Thyroid gland (tissue), 4 donors: Measurements from ENCODE around the gene ITGA11. TPM values are rescaled to one million over a fixed set of nuclear protein-coding genes. Genes with fewer than 3 reads are reported as not detected.

ENCODE experiments used
- DNase-seq, 2 donors: peaks; one replicate each; pipeline ENCODE4 v3.0.0-alpha.2; 2019
- H3K27ac ChIP-seq, 3 donors: fragments of 200-600 bp; sonication (generic); 1 replicate in 2 of 3; 2 replicates in 1 of 3; pipeline ENCODE4 v1.5.1; 2016 to 2019; ENCODE audit warnings: mild to moderate bottlenecking in 1 of 3, moderate library complexity in 1 of 3
- H3K27me3 ChIP-seq: fragments of 200-600 bp; sonication (generic); one replicate; pipeline ENCODE4 v1.5.1; 2019
- H3K36me3 ChIP-seq, 2 donors: fragments of 200-600 bp; sonication (generic); one replicate each; pipeline ENCODE4 v1.5.1; 2016 to 2019
- H3K4me1 ChIP-seq, 2 donors: fragments of 200-600 bp; sonication (generic); one replicate each; pipeline ENCODE4 v1.5.1; 2017 to 2019
- H3K4me3 ChIP-seq, 3 donors: fragments of 200-600 bp; sonication (generic); replicated peaks in 1 of 3; 1 replicate in 2 of 3; 2 replicates in 1 of 3; pipeline ENCODE4 v1.5.1; 2016; ENCODE audit warnings: mild to moderate bottlenecking in 1 of 3
- H3K9me3 ChIP-seq: fragments of 200-600 bp; sonication (generic); one replicate; pipeline ENCODE4 v1.5.1; 2017
- CTCF ChIP-seq, 6 experiments: fragments of 200-600 bp in 3 of 6; fragments of 450-650 bp in 3 of 6; sonication (generic) in 3 of 6; IDR thresholded peaks; one replicate each; pipeline ENCODE4 v1.5.1; 2016 to 2019; ENCODE audit warnings: antibody characterized with exemption in 6 of 6, mild to moderate bottlenecking in 2 of 6, inconsistent platforms in 1 of 6, moderate library complexity in 1 of 6
- POLR2A ChIP-seq, 2 donors: fragments of 450-650 bp; IDR thresholded peaks; one replicate each; pipeline ENCODE4 v1.6.1; 2017; ENCODE audit warnings: antibody characterized with exemption in 2 of 2, mild to moderate bottlenecking in 2 of 2, moderate library complexity in 1 of 2
- WGBS, 2 donors: methylation state at CpG; one replicate each; pipeline ENCODE4 v1.1.5; 2017; 5-methylcytosine and 5-hydroxymethylcytosine counted together
- intact Hi-C: fragments of 100-400 bp; cut with DNase I; formaldehyde crosslinking; loops from one replicate; pipeline ENCODE4 v1.15.1; 2023
- total RNA-seq, 4 donors: library from RNA; depleted of rRNA; stranded (reverse); fragments of >200 nt; gene quantifications; one replicate each; pipeline ENCODE4 v1.2.3, GENCODE V29; 2016

ITGA11 gene
- total RNA-seq, 4 donors from 2014 or later, result 3.0 to 6.1 (median 4.3) TPM

- 32 to 53% methylated on average over 2 of the region's 2 CpGs for WGBS, 2 donors
- no peak for TF ChIP-seq CTCF (IDR thresholded peaks at IDR 0.05)
- no peak for TF ChIP-seq POLR2A (IDR thresholded peaks at IDR 0.05)
- Histone ChIP-seq H3K27ac (no peak overlapping the region), H3K27me3 (no peaks in the 10 kb centered on the region), H3K4me3 (no peak overlapping the region), H3K36me3 (no peaks in the 10 kb centered on the region), H3K9me3 (no peaks in the 10 kb centered on the region), H3K4me1 (no peaks in the 10 kb centered on the region)
- intact Hi-C loops, result no loop called here
- DNase-seq, result no peak
These were observed 167.7 kb downstream of the ITGA11 start for GRCh38 chr15:68264282-68264681.

- H3K9me3 ChIP-seq, result no peaks in the 10 kb centered on the region
- no peak overlapping the region for H3K4me3 ChIP-seq
- WGBS, 2 donors, result 56% methylated on average over 5 of the region's 5 CpGs
- TF ChIP-seq CTCF (IDR thresholded peaks at IDR 0.05), result no peak
- no peak for TF ChIP-seq POLR2A (IDR thresholded peaks at IDR 0.05)
- intact Hi-C loops, result no loop called here
- H3K4me1 ChIP-seq, result no peaks in the 10 kb centered on the region
- no peak for DNase-seq
- H3K27me3 ChIP-seq, result no peaks in the 10 kb centered on the region
- no peaks in the 10 kb centered on the region for H3K36me3 ChIP-seq
- H3K27ac ChIP-seq, result no peak overlapping the region
These were observed 169.2 kb downstream of the ITGA11 start for GRCh38 chr15:68262514-68263356.

GRCh38 chr15:68261980-68262379 lies 170.0 kb downstream of the ITGA11 start:
- no peak for DNase-seq
- Histone ChIP-seq H3K4me1 (peaks cover 0 to 4% of the 10 kb centered on the region in 2 donors), H3K4me3 (no peak overlapping the region), H3K36me3 (no peaks in the 10 kb centered on the region), H3K27me3 (no peaks in the 10 kb centered on the region), H3K27ac (no peak overlapping the region), H3K9me3 (no peaks in the 10 kb centered on the region)
- TF ChIP-seq POLR2A (IDR thresholded peaks at IDR 0.05), result no peak
- no peak for TF ChIP-seq CTCF (IDR thresholded peaks at IDR 0.05)
- intact Hi-C loops, result no loop called here
- 97 to 98% methylated on average over 3 of the region's 3 CpGs for WGBS, 2 donors

- TF ChIP-seq POLR2A (IDR thresholded peaks at IDR 0.05), result no peak
- no peak for TF ChIP-seq CTCF (IDR thresholded peaks at IDR 0.05)
- WGBS, 2 donors, result 92 to 100% methylated on average over 3 of the region's 3 CpGs
- DNase-seq, result no peak
These were observed 170.7 kb downstream of the ITGA11 start for GRCh38 chr15:68261241-68261640.

GRCh38 chr15:68259883-68260282 lies 172.1 kb downstream of the ITGA11 start:
- no peak for DNase-seq
- 79 to 83% methylated on average over 2 of the region's 2 CpGs for WGBS, 2 donors
- H3K36me3 ChIP-seq, result no peaks in the 10 kb centered on the region
- peaks cover 4 to 8% of the 10 kb centered on the region in 2 donors for H3K4me1 ChIP-seq
- no peak overlapping the region for H3K27ac ChIP-seq
- no peaks in the 10 kb centered on the region for H3K27me3 ChIP-seq
- no peaks in the 10 kb centered on the region for H3K9me3 ChIP-seq
- H3K4me3 ChIP-seq, result no peak overlapping the region
- TF ChIP-seq POLR2A (IDR thresholded peaks at IDR 0.05) (no peak), CTCF (IDR thresholded peaks at IDR 0.05) (no peak)
- intact Hi-C loops, result no loop called here

More at GRCh38 chr15:68261241-68261640, 170.7 kb downstream of the ITGA11 start:
- intact Hi-C loops, result no loop called here
- Histone ChIP-seq H3K27ac (no peak overlapping the region), H3K36me3 (no peaks in the 10 kb centered on the region), H3K4me1 (peaks cover 4 to 5% of the 10 kb centered on the region in 2 donors), H3K4me3 (no peak overlapping the region), H3K27me3 (no peaks in the 10 kb centered on the region), H3K9me3 (no peaks in the 10 kb centered on the region)
